GM12865 (cell line): Measurements from ENCODE around the gene IP6K3.
A peak's percentile ranks its signal among the peaks of the same experiment; 100 is the strongest.

ENCODE experiments used
- DNase-seq: peaks from one replicate; pipeline ENCODE4 v3.0.0; 2010; ENCODE audit warnings: low read depth
- H3K4me3 ChIP-seq: 2 replicates; pipeline ENCODE4 v1.5.1; 2011; ENCODE audit warnings: mild to moderate bottlenecking, low read depth, low read length, control low read depth
- TF ChIP-seq, protein P1 (sequence below): IDR thresholded peaks from 2 replicates; pipeline ENCODE4 v1.5.1; 2011; ENCODE audit warnings: low read length, control low read depth, low read depth, inconsistent platforms; ENCODE audit not compliant: insufficient read depth; ENCODE audit errors: missing control alignments

IP6K3 gene

DNA sequence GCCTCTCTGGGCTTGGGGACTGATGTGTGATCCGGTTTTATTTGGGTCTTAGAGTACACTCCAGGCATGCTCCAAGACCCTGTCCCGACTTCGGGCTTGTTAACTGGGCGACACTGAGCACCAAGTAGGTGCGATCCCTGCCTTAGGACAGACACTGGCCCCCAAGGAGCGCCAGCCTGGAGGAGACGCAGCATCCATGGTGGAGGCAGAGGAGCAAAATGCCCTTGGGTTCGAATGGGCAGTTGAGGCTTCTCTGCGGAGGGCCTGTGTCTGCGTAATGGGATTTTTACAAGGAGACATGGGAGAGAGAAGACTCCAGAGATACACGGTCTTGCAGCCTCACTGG lies 42.8 kb upstream of the IP6K3 start:
- H3K4me3 ChIP-seq, result peak overlapping the region; percentile 51
- no peak for DNase-seq
- TF ChIP-seq, protein P1, sequence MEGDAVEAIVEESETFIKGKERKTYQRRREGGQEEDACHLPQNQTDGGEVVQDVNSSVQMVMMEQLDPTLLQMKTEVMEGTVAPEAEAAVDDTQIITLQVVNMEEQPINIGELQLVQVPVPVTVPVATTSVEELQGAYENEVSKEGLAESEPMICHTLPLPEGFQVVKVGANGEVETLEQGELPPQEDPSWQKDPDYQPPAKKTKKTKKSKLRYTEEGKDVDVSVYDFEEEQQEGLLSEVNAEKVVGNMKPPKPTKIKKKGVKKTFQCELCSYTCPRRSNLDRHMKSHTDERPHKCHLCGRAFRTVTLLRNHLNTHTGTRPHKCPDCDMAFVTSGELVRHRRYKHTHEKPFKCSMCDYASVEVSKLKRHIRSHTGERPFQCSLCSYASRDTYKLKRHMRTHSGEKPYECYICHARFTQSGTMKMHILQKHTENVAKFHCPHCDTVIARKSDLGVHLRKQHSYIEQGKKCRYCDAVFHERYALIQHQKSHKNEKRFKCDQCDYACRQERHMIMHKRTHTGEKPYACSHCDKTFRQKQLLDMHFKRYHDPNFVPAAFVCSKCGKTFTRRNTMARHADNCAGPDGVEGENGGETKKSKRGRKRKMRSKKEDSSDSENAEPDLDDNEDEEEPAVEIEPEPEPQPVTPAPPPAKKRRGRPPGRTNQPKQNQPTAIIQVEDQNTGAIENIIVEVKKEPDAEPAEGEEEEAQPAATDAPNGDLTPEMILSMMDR, result no peak

DNA sequence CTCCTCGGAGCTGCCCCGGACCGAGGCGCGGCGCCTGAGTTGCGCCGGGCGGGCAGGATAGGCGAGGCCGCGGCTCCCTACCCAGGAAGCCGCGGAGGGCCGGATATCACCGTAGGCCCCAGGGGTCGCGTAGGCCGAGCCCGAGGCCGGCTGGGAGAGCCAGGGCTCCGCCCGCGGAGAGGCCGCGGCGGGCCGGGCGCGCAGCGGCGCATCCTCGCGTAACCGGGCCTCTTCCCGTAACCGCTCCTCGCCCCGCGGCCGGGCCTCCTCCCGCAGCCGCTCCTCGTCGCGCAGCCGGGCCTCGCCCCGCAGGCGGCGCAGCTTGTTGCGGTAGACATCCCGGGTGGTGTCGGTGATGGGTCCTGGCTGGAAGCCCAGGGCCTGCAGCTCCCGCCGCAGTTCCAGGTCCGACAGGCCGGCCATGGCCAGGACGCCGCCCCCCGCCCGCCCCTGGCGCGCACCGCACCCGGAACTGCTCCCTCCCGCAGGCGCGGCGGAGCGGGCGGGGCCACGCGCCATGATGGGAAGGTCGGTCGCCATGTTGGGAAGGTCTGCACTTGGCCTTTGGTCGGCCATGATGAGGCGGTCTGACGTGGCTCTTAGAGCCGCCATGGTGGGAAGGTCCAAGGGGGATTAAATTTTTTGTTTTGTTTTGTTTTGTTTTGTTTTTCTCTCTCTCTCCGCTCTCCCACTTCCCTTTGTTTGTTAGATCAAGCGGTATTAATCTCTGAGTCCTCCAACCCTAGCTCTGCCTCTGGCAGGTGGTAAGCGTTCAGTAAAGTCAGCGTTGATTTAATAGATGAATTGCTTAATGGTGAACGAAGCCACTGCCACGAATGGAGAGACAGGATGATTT lies 42.2 kb upstream of the IP6K3 start, which contains the start of gene LEMD2:
LEMD2 (minus strand) TSS at position 437 of the 856 bp plus-strand sequence; CDS start at position 423, 14 bp downstream.
- TF ChIP-seq, protein P1, result no peak
- peak; percentile 95 for DNase-seq
- H3K4me3 ChIP-seq, result peak within 1 kb of the TSS; percentile 51

DNA sequence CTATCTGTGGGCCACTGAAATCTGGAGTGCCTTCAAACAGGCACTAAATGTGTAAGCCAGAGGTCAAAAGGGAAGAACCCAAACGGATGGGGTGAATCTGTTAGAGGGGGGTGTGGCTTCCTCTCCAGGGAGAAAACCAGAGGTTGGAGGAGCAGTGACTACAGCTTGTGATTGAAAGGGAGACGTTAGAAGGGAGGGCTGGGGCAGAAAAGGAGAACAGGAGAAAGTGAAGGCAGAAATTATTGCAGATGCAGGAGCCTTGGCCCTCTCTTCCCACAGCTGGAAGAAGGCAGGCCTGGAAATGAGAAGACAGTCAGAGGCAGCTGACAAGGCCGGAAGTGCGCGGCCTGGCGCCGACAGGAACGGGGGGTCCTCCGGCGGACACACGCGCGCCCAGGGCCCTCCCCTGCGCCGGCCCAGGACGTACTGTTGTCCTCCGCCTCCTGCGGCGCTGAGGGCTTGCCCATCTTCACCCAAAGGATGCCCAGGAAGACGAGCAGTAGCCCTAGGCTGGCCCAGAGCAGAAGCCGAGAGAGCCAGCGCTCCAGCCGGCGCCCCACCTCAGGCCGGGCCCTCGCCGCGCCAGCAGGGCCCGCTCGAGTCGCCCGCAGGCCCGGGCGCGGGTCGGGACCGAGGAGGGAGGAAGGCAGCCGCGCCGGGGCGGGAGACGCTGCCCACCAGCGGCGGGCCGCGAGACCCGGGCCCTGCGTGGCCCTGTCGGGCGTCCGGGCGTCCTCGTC lies 41.4 kb upstream of the IP6K3 start:
- TF ChIP-seq, protein P1, result no peak
- peak overlapping the region; percentile 51 for H3K4me3 ChIP-seq
- peak; percentile 77 for DNase-seq

DNA sequence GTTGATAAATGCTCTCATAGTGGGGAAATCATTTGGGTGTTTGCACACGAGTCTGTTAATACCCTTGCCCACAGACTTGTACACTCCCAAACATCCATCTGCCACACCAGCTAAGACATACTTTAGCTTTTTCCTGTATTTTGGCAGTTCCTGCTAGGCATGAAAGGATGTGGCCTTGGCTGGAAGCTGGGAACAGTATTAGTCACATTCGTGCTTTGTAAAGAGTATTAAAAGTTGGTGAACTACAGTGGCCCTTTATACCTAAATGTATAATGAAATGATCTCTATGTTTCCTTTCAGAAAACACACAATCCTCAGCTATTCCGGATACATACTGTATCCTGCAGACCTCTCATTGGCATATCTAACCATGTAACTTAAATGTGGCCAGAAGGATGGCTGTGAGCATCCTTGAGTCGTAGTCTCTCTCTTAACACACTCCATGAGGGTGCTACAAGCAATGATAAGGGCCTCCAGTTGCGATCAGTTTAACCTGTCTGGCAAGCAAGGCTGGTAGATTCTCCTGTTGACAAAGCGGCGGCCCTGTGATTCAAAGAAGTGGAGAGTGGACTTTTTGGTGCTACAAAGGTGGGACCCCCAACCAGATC lies 40.7 kb upstream of the IP6K3 start:
- H3K4me3 ChIP-seq, result peak overlapping the region; percentile 51
- DNase-seq, result no peak
- TF ChIP-seq, protein P1, result no peak

DNA sequence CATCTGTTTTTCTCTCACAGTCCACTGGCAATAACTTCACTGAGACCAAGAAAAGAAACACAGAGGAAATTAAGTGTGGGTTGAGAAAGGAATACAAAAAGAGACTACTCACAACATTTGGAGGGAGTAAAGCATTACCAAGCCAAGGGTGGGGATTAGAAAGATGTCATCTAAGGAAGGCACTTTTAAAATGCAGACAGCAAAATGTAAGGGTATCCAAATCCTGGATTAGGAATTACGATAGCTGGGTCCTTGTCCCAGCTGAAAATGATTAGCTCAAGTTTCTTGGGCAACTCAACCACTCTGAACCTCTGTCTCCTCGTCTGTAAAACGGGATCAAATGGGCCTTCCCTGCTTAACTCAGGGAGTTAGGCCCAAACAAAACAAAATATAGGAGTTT lies 40.0 kb upstream of the IP6K3 start:
- no peak overlapping the region for H3K4me3 ChIP-seq
- TF ChIP-seq, protein P1, result no peak
- no peak for DNase-seq

DNA sequence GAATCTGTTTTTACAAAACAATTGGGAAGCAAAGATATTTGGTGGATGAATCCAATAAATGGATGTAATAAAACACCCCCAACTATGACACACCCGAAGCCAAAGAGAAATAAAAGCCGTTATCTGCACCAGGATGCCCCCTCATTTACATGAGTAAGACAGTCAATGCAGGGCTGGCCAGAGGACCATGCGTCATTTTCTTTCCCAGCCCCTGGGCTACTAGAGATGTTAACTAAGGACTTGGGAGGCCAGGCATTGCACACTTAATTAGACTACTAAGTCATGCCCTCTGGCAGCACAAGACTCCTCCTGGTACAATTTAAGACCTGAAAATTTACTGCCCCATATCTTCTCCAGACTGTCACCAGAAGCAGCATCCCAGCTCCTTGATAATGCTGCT lies 39.1 kb upstream of the IP6K3 start:
- TF ChIP-seq, protein P1, result no peak
- H3K4me3 ChIP-seq, result no peak overlapping the region
- no peak for DNase-seq
